Right lobe of liver (tissue), 6 donors: Measurements from ENCODE around the gene SLC39A13. TPM values are rescaled to one million over a fixed set of nuclear protein-coding genes. Genes with fewer than 3 reads are reported as not detected.

Experiments used
- ATAC-seq, 4 donors: fragments of 200-7000 bp; cut with Tn5 transposase; one replicate each; pipeline ENCODE4 v1.9.1; 2020; ENCODE audit warnings: mild to moderate bottlenecking in 4 of 4, moderate library complexity in 4 of 4
- DNase-seq, 3 donors: peaks; one replicate each; pipeline ENCODE4 v3.0.0-alpha.2; 2020
- H3K27ac ChIP-seq, 3 donors: fragments of 200-600 bp; one replicate each; pipeline ENCODE4 v1.8.0; 2022
- H3K27me3 ChIP-seq, 2 donors: fragments of 200-600 bp; one replicate each; pipeline ENCODE4 v1.8.0; 2022
- H3K36me3 ChIP-seq, 4 donors: fragments of 200-600 bp; sonication (generic) in 1 of 4; one replicate each; pipeline versions ENCODE4 v1.5.1 to v1.8.0; 2017 to 2022; ENCODE audit warnings: control low read depth in 1 of 4
- H3K4me1 ChIP-seq, 4 donors: fragments of 200-600 bp; sonication (generic) in 1 of 4; one replicate each; pipeline versions ENCODE4 v1.5.1 to v1.8.0; 2017 to 2022; ENCODE audit warnings: control low read depth in 1 of 4
- H3K4me3 ChIP-seq, 3 donors: fragments of 200-600 bp; one replicate each; pipeline ENCODE4 v1.8.0; 2022
- H3K9me3 ChIP-seq, 4 donors: fragments of 200-600 bp; sonication (generic) in 1 of 4; one replicate each; pipeline versions ENCODE4 v1.5.1 to v1.8.0; 2017 to 2022; ENCODE audit warnings: control low read depth in 1 of 4
- POLR2A ChIP-seq: fragments of 450-650 bp; IDR thresholded peaks from one replicate; pipeline ENCODE4 v1.6.1; 2017; ENCODE audit warnings: antibody characterized with exemption, mild to moderate bottlenecking
- WGBS: methylation state at CpG from one replicate; pipeline ENCODE4 v1.1.6; 2018; ENCODE audit warnings: low coverage, low lambda C conversion rate; ENCODE audit not compliant: insufficient coverage; ENCODE audit errors: missing lambda C conversion rate; 5-methylcytosine and 5-hydroxymethylcytosine counted together
- intact Hi-C, 2 donors: fragments of 100-400 bp; cut with DNase I; formaldehyde crosslinking; loops; one replicate each; pipeline versions ENCODE4 v1.11.2 to v1.14.1; 2022
- total RNA-seq, 6 experiments: library from RNA; depleted of rRNA in 2 of 6; stranded (reverse); fragments of >200 nt in 2 of 6; fragmentation: NEBNext Ultra II Directional in 3 of 6; extraction: Animal tissue kit (Norgen Biotek cat#: 25700) in 3 of 6; gene quantifications; one replicate each; pipeline versions ENCODE4 v1.1.0 to v1.2.4, GENCODE V29; 2016 to 2023
- TF ChIP-seq, protein P1 (sequence below), 4 donors: fragments of 200-600 bp in 3 of 4; fragments of 450-650 bp in 1 of 4; IDR thresholded peaks; one replicate each; pipeline versions ENCODE4 v1.5.1 to v1.8.0; 2016 to 2022; ENCODE audit warnings: antibody characterized with exemption in 4 of 4, mild to moderate bottlenecking in 2 of 4
- donor health status: DM: no; HTN: yes; CAD: no.
- donor health status: DM: no; HTN: no; CAD: no.
- donor health status: DM: no; HTN: no; CAD: no.
- donor health status: DM: no; HTN: yes; CAD: no.
- donor health status: DM: no; HTN: yes; CAD: no.

Gene SLC39A13
- total RNA-seq, 6 experiments from 2014 or later = 9.8 to 21.2 (median 13.1) TPM

DNA sequence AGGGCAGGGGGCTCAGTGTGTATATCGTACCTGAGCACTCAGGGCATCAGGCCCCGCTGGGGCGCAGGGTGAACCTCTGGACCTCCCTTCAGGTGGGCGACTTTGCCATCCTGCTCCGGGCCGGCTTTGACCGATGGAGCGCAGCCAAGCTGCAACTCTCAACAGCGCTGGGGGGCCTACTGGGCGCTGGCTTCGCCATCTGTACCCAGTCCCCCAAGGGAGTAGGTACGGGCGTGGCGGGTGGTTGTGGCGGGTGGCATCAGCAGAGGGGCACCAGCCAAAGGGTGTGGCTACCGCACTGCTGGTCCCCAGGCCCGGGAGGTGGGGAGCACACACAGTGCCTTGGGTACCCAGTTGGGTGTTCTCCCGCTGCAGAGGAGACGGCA lies 6.3 kb downstream of the SLC39A13 start:
- H3K27me3 ChIP-seq = no peaks in the 10 kb centered on the region
- no peaks in the 10 kb centered on the region for H3K9me3 ChIP-seq
- intact Hi-C loops = no loop called here
- DNase-seq = peak in 1 of 3 donors; percentile 55
- peaks cover 0 to 25% (median 7%) of the 10 kb centered on the region in 4 donors for H3K36me3 ChIP-seq
- ATAC-seq = no peak
- TF ChIP-seq POLR2A = no peak
- TF ChIP-seq, protein P1, sequence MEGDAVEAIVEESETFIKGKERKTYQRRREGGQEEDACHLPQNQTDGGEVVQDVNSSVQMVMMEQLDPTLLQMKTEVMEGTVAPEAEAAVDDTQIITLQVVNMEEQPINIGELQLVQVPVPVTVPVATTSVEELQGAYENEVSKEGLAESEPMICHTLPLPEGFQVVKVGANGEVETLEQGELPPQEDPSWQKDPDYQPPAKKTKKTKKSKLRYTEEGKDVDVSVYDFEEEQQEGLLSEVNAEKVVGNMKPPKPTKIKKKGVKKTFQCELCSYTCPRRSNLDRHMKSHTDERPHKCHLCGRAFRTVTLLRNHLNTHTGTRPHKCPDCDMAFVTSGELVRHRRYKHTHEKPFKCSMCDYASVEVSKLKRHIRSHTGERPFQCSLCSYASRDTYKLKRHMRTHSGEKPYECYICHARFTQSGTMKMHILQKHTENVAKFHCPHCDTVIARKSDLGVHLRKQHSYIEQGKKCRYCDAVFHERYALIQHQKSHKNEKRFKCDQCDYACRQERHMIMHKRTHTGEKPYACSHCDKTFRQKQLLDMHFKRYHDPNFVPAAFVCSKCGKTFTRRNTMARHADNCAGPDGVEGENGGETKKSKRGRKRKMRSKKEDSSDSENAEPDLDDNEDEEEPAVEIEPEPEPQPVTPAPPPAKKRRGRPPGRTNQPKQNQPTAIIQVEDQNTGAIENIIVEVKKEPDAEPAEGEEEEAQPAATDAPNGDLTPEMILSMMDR (IDR thresholded peaks at IDR 0.05) = no peak
- H3K27ac ChIP-seq = no peak overlapping the region
- no CpG with 5 or more reads among the region's 19 CpGs for WGBS
- H3K4me3 ChIP-seq = no peak overlapping the region
- no peaks in the 10 kb centered on the region for H3K4me1 ChIP-seq

DNA sequence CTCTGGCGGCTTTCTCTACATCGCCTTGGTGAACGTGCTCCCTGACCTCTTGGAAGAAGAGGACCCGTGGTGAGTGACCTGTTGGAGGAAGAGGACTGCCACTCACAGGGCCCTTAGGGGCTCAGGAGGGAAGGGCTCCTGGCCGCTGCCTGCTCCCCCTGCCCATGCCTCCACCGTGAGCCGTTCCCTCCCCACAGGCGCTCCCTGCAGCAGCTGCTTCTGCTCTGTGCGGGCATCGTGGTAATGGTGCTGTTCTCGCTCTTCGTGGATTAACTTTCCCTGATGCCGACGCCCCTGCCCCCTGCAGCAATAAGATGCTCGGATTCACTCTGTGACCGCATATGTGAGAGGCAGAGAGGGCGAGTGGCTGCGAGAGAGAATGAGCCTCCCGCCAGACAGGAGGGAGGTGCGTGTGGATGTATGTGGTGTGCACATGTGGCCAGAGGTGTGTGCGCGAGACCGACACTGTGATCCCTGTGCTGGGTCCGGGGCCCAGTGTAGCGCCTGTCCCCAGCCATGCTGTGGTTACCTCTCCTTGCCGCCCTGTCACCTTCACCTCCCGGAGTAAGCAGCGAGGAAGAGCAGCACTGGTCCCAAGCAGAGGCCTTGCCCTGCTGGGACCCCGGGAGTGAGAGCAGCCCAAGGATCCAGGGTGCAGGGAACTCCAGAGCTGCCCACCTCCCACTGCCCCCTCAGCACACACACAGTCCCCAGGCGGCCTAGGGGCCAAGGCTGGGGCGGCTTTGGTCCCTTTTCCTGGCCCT lies 6.9 kb downstream of the SLC39A13 start:
- Histone ChIP-seq H3K27ac (peak overlapping the region in 1 of 3 donors; percentile 13), H3K27me3 (no peaks in the 10 kb centered on the region), H3K4me3 (no peak overlapping the region), H3K36me3 (peaks cover 0 to 31% (median 10%) of the 10 kb centered on the region in 4 donors), H3K9me3 (no peaks in the 10 kb centered on the region), H3K4me1 (no peaks in the 10 kb centered on the region)
- intact Hi-C loops = no loop called here
- DNase-seq (no peak), ATAC-seq (peak in 1 of 4 donors; percentile 5)
- TF ChIP-seq POLR2A = no peak
- TF ChIP-seq, protein P1 (IDR thresholded peaks at IDR 0.05) = no peak
- WGBS = no CpG with 5 or more reads among the region's 31 CpGs

DNA sequence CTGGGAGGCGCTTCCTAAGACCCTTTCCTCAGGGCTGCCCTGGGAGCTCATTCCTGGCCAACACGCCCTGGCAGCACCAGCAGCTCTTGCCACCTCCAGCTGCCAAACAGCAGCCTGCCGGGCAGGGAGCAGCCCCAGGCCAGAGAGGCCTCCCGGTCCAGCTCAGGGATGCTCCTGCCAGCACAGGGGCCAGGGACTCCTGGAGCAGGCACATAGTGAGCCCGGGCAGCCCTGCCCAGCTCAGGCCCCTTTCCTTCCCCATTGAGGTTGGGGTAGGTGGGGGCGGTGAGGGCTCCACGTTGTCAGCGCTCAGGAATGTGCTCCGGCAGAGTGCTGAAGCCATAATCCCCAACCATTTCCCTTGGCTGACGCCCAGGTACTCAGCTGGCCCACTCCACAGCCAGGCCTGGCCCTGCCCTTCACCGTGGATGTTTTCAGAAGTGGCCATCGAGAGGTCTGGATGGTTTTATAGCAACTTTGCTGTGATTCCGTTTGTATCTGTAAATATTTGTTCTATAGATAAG lies 7.6 kb downstream of the SLC39A13 start:
- Histone ChIP-seq H3K4me1 (no peaks in the 10 kb centered on the region), H3K36me3 (peaks cover 0 to 38% (median 15%) of the 10 kb centered on the region in 4 donors), H3K9me3 (no peaks in the 10 kb centered on the region), H3K27ac (peak overlapping the region in 1 of 3 donors; percentile 13), H3K27me3 (no peaks in the 10 kb centered on the region), H3K4me3 (no peak overlapping the region)
- no peak for DNase-seq
- intact Hi-C loops = no loop called here
- no peak for TF ChIP-seq POLR2A
- TF ChIP-seq, protein P1 (IDR thresholded peaks at IDR 0.05) = no peak
- ATAC-seq = peak; percentile 19 to 35 (median 28)
- 0% methylated on average over 1 of the region's 13 CpGs for WGBS

DNA sequence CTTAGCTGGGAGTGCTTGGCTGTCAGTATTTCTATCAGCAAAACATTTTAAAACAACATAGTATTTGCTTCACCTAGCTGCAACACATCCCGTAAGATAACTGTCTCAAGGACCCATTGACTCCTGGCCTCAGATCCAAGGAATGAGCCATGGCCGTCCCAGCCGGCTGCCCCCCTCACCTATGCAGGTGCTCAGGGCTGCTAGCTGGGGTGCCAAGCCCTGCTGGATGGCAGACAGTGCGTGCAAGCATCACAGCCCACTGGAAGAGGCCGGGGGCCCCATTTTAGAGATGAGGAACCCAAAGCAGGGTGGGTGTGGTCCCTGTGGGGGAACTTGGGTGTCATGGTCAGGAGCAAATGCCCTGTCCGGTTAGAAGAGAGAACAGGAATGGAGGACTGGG lies 9.3 kb downstream of the SLC39A13 start:
- no peak for DNase-seq
- TF ChIP-seq, protein P1 (IDR thresholded peaks at IDR 0.05) = no peak
- TF ChIP-seq POLR2A = no peak
- Histone ChIP-seq H3K9me3 (no peaks in the 10 kb centered on the region), H3K27ac (no peak overlapping the region), H3K4me1 (no peaks in the 10 kb centered on the region), H3K36me3 (peaks cover 0 to 50% (median 20%) of the 10 kb centered on the region in 4 donors), H3K4me3 (no peak overlapping the region), H3K27me3 (no peaks in the 10 kb centered on the region)
- intact Hi-C loops = no loop called here
- 83% methylated on average over 4 of the region's 6 CpGs for WGBS
- ATAC-seq = no peak
